WTC11 (cell line): ENCODE measurements around the gene PRXL2B. TPM values are rescaled to one million over a fixed set of nuclear protein-coding genes. Genes with fewer than 3 reads are reported as not detected.

ENCODE experiments used
- ATAC-seq: fragments of 200-7000 bp; cut with Tn5 transposase; 2 replicates; pipeline ENCODE4 v1.10.0; 2021; ENCODE audit warnings: mild to moderate bottlenecking, moderate library complexity
- CTCF ChIA-PET: fragments of 300-600 bp; sonication (Branson Sonifier 250); formaldehyde crosslinking; loops from one replicate; lab custom pipeline; 2021; ENCODE audit warnings: antibody characterized with exemption; lab: Charles Lee
- POLR2A ChIA-PET: fragments of 350-600 bp; sonication (Branson Sonifier 250); formaldehyde crosslinking; loops from one replicate; lab custom pipeline; 2021; ENCODE audit warnings: antibody characterized with exemption; lab: Charles Lee
- DNase-seq: peaks from one replicate; pipeline ENCODE4 v3.0.0; 2021; ENCODE audit warnings: low spot score
- H3K27ac Mint-ChIP-seq: 2 replicates; pipeline ENCODE4 v1.8.0; 2021; ENCODE audit warnings: mixed read lengths
- H3K27me3 Mint-ChIP-seq: 2 replicates; pipeline ENCODE4 v1.8.0; 2021; ENCODE audit warnings: low read depth, mild to moderate bottlenecking, moderate library complexity, mixed read lengths
- H3K36me3 Mint-ChIP-seq: 2 replicates; pipeline ENCODE4 v1.8.0; 2021; ENCODE audit warnings: mixed read lengths
- H3K4me1 Mint-ChIP-seq: 2 replicates; pipeline ENCODE4 v1.8.0; 2022; ENCODE audit warnings: mixed read lengths
- H3K4me3 Mint-ChIP-seq: 2 replicates; pipeline ENCODE4 v1.8.0; 2021; ENCODE audit warnings: mild to moderate bottlenecking, moderate library complexity, mixed read lengths
- H3K9me3 Mint-ChIP-seq: 2 replicates; pipeline ENCODE4 v1.8.0; 2021; ENCODE audit warnings: mixed read lengths
- AR ChIP-seq: fragments of 250-450 bp; sonication (Bioruptor Pico); IDR thresholded peaks from 2 replicates; pipeline ENCODE4 v1.9.0; 2021; ENCODE audit warnings: mild to moderate bottlenecking
- CBFB ChIP-seq: sonication (generic); formaldehyde crosslinking; IDR thresholded peaks from 2 replicates; pipeline ENCODE4 v1.8.1; 2022; ENCODE audit warnings: mild to moderate bottlenecking, low read depth, missing genetic modification reagents
- CREM ChIP-seq: sonication (generic); formaldehyde crosslinking; IDR thresholded peaks from 2 replicates; pipeline ENCODE4 v1.8.1; 2022; ENCODE audit warnings: mild to moderate bottlenecking, missing genetic modification reagents, moderate library complexity
- E2F5 ChIP-seq: sonication (generic); formaldehyde crosslinking; IDR thresholded peaks from 2 replicates; pipeline ENCODE4 v1.8.1; 2022; ENCODE audit warnings: mild to moderate bottlenecking, moderate library complexity, missing genetic modification reagents
- FOXJ3 ChIP-seq: sonication (generic); formaldehyde crosslinking; IDR thresholded peaks from 2 replicates; pipeline ENCODE4 v1.9.0; 2021; ENCODE audit warnings: missing genetic modification reagents, mild to moderate bottlenecking, borderline replicate concordance
- FOXP1 ChIP-seq: sonication (generic); formaldehyde crosslinking; IDR thresholded peaks from 2 replicates; pipeline ENCODE4 v1.8.0; 2022; ENCODE audit warnings: missing genetic modification reagents, mild to moderate bottlenecking, moderate library complexity, borderline replicate concordance
- GABPB1 ChIP-seq: sonication (generic); formaldehyde crosslinking; IDR thresholded peaks from 2 replicates; pipeline ENCODE4 v1.8.1; 2023; ENCODE audit warnings: mild to moderate bottlenecking, missing genetic modification reagents
- OVOL2 ChIP-seq: fragments of 250-450 bp; sonication (Bioruptor Pico); IDR thresholded peaks from 2 replicates; pipeline ENCODE4 v1.9.0; 2021; ENCODE audit warnings: mild to moderate bottlenecking, borderline replicate concordance
- PRDM15 ChIP-seq: sonication (generic); formaldehyde crosslinking; IDR thresholded peaks from 2 replicates; pipeline ENCODE4 v1.8.0; 2022; ENCODE audit warnings: missing genetic modification reagents
- RORB ChIP-seq: fragments of 250-450 bp; sonication (Bioruptor Pico); IDR thresholded peaks from 2 replicates; pipeline ENCODE4 v1.9.0; 2021; ENCODE audit warnings: mild to moderate bottlenecking
- SMAD4 ChIP-seq: sonication (generic); formaldehyde crosslinking; IDR thresholded peaks from 2 replicates; pipeline ENCODE4 v1.8.0; 2022; ENCODE audit warnings: mild to moderate bottlenecking, missing genetic modification reagents
- ZBTB21 ChIP-seq: sonication (generic); formaldehyde crosslinking; IDR thresholded peaks from 2 replicates; pipeline ENCODE4 v1.8.1; 2023; ENCODE audit warnings: mild to moderate bottlenecking, missing genetic modification reagents, borderline replicate concordance
- ZNF532 ChIP-seq: fragments of 250-450 bp; sonication (Bioruptor Pico); IDR thresholded peaks from 2 replicates; pipeline ENCODE4 v1.9.0; 2021; ENCODE audit warnings: mild to moderate bottlenecking, borderline replicate concordance
- ZSCAN18 ChIP-seq: fragments of 250-450 bp; sonication (Bioruptor Pico); IDR thresholded peaks from 2 replicates; pipeline ENCODE4 v2.1.2; 2022; ENCODE audit warnings: mild to moderate bottlenecking, moderate library complexity
- total RNA-seq: library from RNA; stranded (reverse); gene quantifications from 3 replicates; pipeline ENCODE4 v1.2.3, GENCODE V29; 2021

The PRXL2B gene
- total RNA-seq, 1 experiment from 2014 or later, result 50.3 TPM

GRCh38 chr1:2561446-2561845, 25.1 kb upstream of the PRXL2B start:
- ChIA-PET CTCF (interaction anchor here (0.8 to 3.8 kb wide), 24 partner anchors 10 to 930 kb away, joined by 3 to 28 read pairs (median 5); partner anchors contain the start of genes PANK4 and PRXL2B), POLR2A (interaction anchor here (0.8 kb wide), 2 partner anchors 24 to 25 kb away, joined by 3 read pairs; partner anchors contain the start of gene PRXL2B)
- Mint-ChIP-seq H3K27ac (no peak overlapping the region), H3K36me3 (no peaks in the 10 kb centered on the region), H3K27me3 (no peaks in the 10 kb centered on the region), H3K4me1 (peaks cover 4% of the 10 kb centered on the region; the same call in 1 of the 2 replicates), H3K4me3 (no peak overlapping the region), H3K9me3 (no peaks in the 10 kb centered on the region)
- DNase-seq (no peak), ATAC-seq (no peak)
- TF ChIP-seq ZBTB21 (CRISPR knock-in tag), result no peak
- TF ChIP-seq FOXP1 (CRISPR knock-in tag), result no peak
- TF ChIP-seq RORB (CRISPR knock-in tag), result no peak
- no peak for TF ChIP-seq AR
- no peak for TF ChIP-seq SMAD4
- TF ChIP-seq PRDM15 (CRISPR knock-in tag), result no peak
- no peak for TF ChIP-seq CREM
- no peak for TF ChIP-seq ZNF532
- TF ChIP-seq CBFB, result no peak
- no peak for TF ChIP-seq OVOL2 (CRISPR knock-in tag)
- TF ChIP-seq ZSCAN18, result no peak
- TF ChIP-seq E2F5 (CRISPR knock-in tag), result no peak
- TF ChIP-seq GABPB1, result no peak
- no peak for TF ChIP-seq FOXJ3 (CRISPR knock-in tag)
